CD4-positive, alpha-beta T cell (primary cell): ENCODE data around the gene SORCS2. TPM values are rescaled to one million over a fixed set of nuclear protein-coding genes. Genes with fewer than 3 reads are reported as not detected.

Experiments used
- ATAC-seq: fragments of 200-7000 bp; cut with Tn5 transposase; one replicate; pipeline ENCODE4 v1.10.0; 2022; ENCODE audit warnings: mild to moderate bottlenecking; ENCODE audit not compliant: poor library complexity
- CTCF ChIA-PET: fragments of 350-600 bp; sonication (Branson Sonifier 250); formaldehyde crosslinking; loops from one replicate; lab custom pipeline; 2021; ENCODE audit warnings: antibody characterized with exemption, inconsistent platforms; lab: Charles Lee
- POLR2A ChIA-PET: fragments of 350-600 bp; sonication (Branson Sonifier 250); formaldehyde crosslinking; loops from one replicate; lab custom pipeline; 2021; ENCODE audit warnings: antibody characterized with exemption, inconsistent platforms; lab: Charles Lee
- DNase-seq, 14 experiments: peaks; one replicate each; pipeline ENCODE4 v3.0.0-alpha.2; 2013 to 2020; ENCODE audit warnings: mixed read lengths in 2 of 14
- H3K27ac ChIP-seq, 2 donors: one replicate each; pipeline versions ENCODE4 v1.5.1 to v1.7.0; 2013; ENCODE audit warnings: low read length in 2 of 2, low read depth in 1 of 2, mild to moderate bottlenecking in 1 of 2
- H3K27me3 ChIP-seq, 2 experiments: 1 replicate in 1 of 2; 2 replicates in 1 of 2; pipeline versions ENCODE4 v1.6.1 to v1.7.0; 2013; ENCODE audit warnings: low read length in 2 of 2, control low read depth in 1 of 2, mild to moderate bottlenecking in 1 of 2, moderate library complexity in 1 of 2; ENCODE audit not compliant: insufficient read depth in 2 of 2, control insufficient read depth in 1 of 2
- H3K36me3 ChIP-seq: one replicate; pipeline ENCODE4 v1.6.1; 2013; ENCODE audit warnings: low read length, control low read depth; ENCODE audit not compliant: insufficient read depth
- H3K4me1 ChIP-seq: one replicate; pipeline ENCODE4 v1.6.1; 2013; ENCODE audit warnings: low read length, control low read depth; ENCODE audit not compliant: insufficient read depth
- H3K4me3 ChIP-seq: one replicate; pipeline ENCODE4 v1.5.1; 2013; ENCODE audit warnings: mild to moderate bottlenecking, low read length, moderate library complexity
- H3K9me3 ChIP-seq, 2 experiments: 1 replicate in 1 of 2; 2 replicates in 1 of 2; pipeline versions ENCODE4 v1.6.1 to v1.7.0; 2013; ENCODE audit warnings: low read length in 2 of 2, mild to moderate bottlenecking in 2 of 2, control low read depth in 1 of 2, moderate library complexity in 1 of 2; ENCODE audit not compliant: control insufficient read depth in 1 of 2, insufficient read depth in 1 of 2
- H3K27ac Mint-ChIP-seq: one replicate; pipeline ENCODE4 v1.8.0; 2020; ENCODE audit warnings: mixed read lengths
- H3K27me3 Mint-ChIP-seq: one replicate; pipeline ENCODE4 v1.8.0; 2021; ENCODE audit warnings: mixed read lengths
- H3K36me3 Mint-ChIP-seq: one replicate; pipeline ENCODE4 v1.8.0; 2021; ENCODE audit warnings: low read depth, mixed read lengths
- H3K4me1 Mint-ChIP-seq: one replicate; pipeline ENCODE4 v1.8.0; 2021; ENCODE audit warnings: low read depth, mixed read lengths
- H3K4me3 Mint-ChIP-seq: one replicate; pipeline ENCODE4 v1.8.0; 2020; ENCODE audit warnings: mild to moderate bottlenecking, mixed read lengths
- H3K9me3 Mint-ChIP-seq: one replicate; pipeline ENCODE4 v1.8.0; 2020; ENCODE audit warnings: mixed read lengths
- CTCF ChIP-seq: fragments of 200-600 bp; IDR thresholded peaks from one replicate; pipeline ENCODE4 v1.8.0; 2022; ENCODE audit warnings: antibody characterized with exemption, mild to moderate bottlenecking
- intact Hi-C, 2 experiments: fragments of 100-400 bp; cut with DNase I in 1 of 2; cut with micrococcal nuclease in 1 of 2; formaldehyde crosslinking; loops; one replicate each; pipeline versions ENCODE4 v1.15.1 to v1.9.0; 2023 to 2025; cut with DNase I, micrococcal nuclease
- total RNA-seq, 174 experiments: library from RNA in 2 of 174; stranded (reverse) in 2 of 174; gene quantifications; one replicate each; pipeline ENCODE4 v1.2.3 and lab custom pipeline; 2021 to 2026

Gene SORCS2
- total RNA-seq, 2 experiments from 2014 or later, result not detected

GRCh38 chr4:7668271-7668670 lies 475.9 kb downstream of the SORCS2 start:
- Histone ChIP-seq H3K4me3 (no peak overlapping the region), H3K4me1 (no peaks in the 10 kb centered on the region), H3K27me3 (no peaks in the 10 kb centered on the region), H3K36me3 (no peaks in the 10 kb centered on the region), H3K9me3 (peaks cover 0 to 3% of the 10 kb centered on the region in 2 experiments), H3K27ac (no peak overlapping the region)
- H3K4me1 Mint-ChIP-seq, result no peaks in the 10 kb centered on the region
- no peak overlapping the region for H3K27ac Mint-ChIP-seq
- ATAC-seq, result no peak
- H3K4me3 Mint-ChIP-seq, result no peak overlapping the region
- H3K9me3 Mint-ChIP-seq, result peaks cover 6% of the 10 kb centered on the region
- POLR2A ChIA-PET, result no interaction called here
- no peak for TF ChIP-seq CTCF
- CTCF ChIA-PET, result no interaction called here
- H3K36me3 Mint-ChIP-seq, result no peaks in the 10 kb centered on the region
- intact Hi-C loops, result no loop called here
- peaks cover 2% of the 10 kb centered on the region for H3K27me3 Mint-ChIP-seq
- no peak for DNase-seq

GRCh38 chr4:7668826-7669225 lies 476.5 kb downstream of the SORCS2 start:
- Mint-ChIP-seq H3K27ac (no peak overlapping the region), H3K27me3 (peaks cover 4% of the 10 kb centered on the region), H3K36me3 (no peaks in the 10 kb centered on the region), H3K4me3 (no peak overlapping the region), H3K9me3 (peaks cover 6% of the 10 kb centered on the region), H3K4me1 (no peaks in the 10 kb centered on the region)
- Histone ChIP-seq H3K36me3 (no peaks in the 10 kb centered on the region), H3K9me3 (peaks cover 0 to 5% of the 10 kb centered on the region in 2 experiments), H3K4me1 (no peaks in the 10 kb centered on the region), H3K27me3 (no peaks in the 10 kb centered on the region), H3K27ac (no peak overlapping the region), H3K4me3 (no peak overlapping the region)
- TF ChIP-seq CTCF, result no peak
- DNase-seq (no peak), ATAC-seq (no peak)
- intact Hi-C loops, result no loop called here
- ChIA-PET POLR2A (no interaction called here), CTCF (no interaction called here)

GRCh38 chr4:7672601-7673000 lies 480.3 kb downstream of the SORCS2 start:
- intact Hi-C loops, result no loop called here
- no peaks in the 10 kb centered on the region for H3K36me3 ChIP-seq
- H3K4me3 ChIP-seq, result no peak overlapping the region
- no peak overlapping the region for H3K27ac Mint-ChIP-seq
- H3K9me3 ChIP-seq, result peaks cover 0 to 17% of the 10 kb centered on the region in 2 experiments
- H3K27me3 ChIP-seq, result no peaks in the 10 kb centered on the region
- no peaks in the 10 kb centered on the region for H3K4me1 ChIP-seq
- ATAC-seq (no peak), DNase-seq (no peak)
- TF ChIP-seq CTCF, result no peak
- peaks cover 6% of the 10 kb centered on the region for H3K9me3 Mint-ChIP-seq
- H3K4me1 Mint-ChIP-seq, result no peaks in the 10 kb centered on the region
- H3K4me3 Mint-ChIP-seq, result no peak overlapping the region
- no peak overlapping the region for H3K27ac ChIP-seq
- ChIA-PET CTCF (no interaction called here), POLR2A (no interaction called here)
- H3K27me3 Mint-ChIP-seq, result peaks cover 4% of the 10 kb centered on the region
- no peaks in the 10 kb centered on the region for H3K36me3 Mint-ChIP-seq
